Measurements from ENCODE around the gene MAP2. TPM values are rescaled to one million over a fixed set of nuclear protein-coding genes. Genes with fewer than 3 reads are reported as not detected.

The MAP2 gene
- total RNA-seq, 3 donors from 2014 or later = 8.2 to 18.6 (median 11.5) TPM

DNA sequence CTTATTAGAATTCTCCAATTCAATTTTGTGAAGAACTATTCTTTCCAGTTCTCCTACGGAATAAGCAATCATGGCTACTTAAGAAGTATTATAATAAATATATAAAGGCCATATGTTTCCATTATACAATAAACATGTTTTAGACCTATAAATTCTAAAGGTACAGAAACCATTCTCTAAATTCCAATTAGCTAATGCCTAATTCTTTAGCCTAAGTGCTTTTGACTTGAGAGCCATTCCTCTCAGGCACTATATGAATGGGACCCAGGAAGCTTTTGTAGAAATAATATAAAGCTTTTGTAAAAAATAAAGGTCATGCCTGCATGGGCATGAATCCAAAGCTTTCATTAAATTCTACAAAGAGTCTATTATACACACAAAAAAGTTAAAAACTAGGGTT lies 186.8 kb downstream of the MAP2 start:
- no peak for DNase-seq (ENCODE audit: low spot score in 2 of 2)
- intact Hi-C loops (cut with DNase I; ENCODE audit: low total_unique reads) = loop anchor here (5.0 kb wide), 1 partner anchor 372 kb away; no protein-coding TSS in a partner anchor
- TF ChIP-seq POLR2A (IDR thresholded peaks at IDR 0.05) (no peak), POLR2AphosphoS5 (IDR thresholded peaks at IDR 0.05) (no peak)
- TF ChIP-seq, protein P1, sequence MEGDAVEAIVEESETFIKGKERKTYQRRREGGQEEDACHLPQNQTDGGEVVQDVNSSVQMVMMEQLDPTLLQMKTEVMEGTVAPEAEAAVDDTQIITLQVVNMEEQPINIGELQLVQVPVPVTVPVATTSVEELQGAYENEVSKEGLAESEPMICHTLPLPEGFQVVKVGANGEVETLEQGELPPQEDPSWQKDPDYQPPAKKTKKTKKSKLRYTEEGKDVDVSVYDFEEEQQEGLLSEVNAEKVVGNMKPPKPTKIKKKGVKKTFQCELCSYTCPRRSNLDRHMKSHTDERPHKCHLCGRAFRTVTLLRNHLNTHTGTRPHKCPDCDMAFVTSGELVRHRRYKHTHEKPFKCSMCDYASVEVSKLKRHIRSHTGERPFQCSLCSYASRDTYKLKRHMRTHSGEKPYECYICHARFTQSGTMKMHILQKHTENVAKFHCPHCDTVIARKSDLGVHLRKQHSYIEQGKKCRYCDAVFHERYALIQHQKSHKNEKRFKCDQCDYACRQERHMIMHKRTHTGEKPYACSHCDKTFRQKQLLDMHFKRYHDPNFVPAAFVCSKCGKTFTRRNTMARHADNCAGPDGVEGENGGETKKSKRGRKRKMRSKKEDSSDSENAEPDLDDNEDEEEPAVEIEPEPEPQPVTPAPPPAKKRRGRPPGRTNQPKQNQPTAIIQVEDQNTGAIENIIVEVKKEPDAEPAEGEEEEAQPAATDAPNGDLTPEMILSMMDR (IDR thresholded peaks at IDR 0.05) = no peak

DNA sequence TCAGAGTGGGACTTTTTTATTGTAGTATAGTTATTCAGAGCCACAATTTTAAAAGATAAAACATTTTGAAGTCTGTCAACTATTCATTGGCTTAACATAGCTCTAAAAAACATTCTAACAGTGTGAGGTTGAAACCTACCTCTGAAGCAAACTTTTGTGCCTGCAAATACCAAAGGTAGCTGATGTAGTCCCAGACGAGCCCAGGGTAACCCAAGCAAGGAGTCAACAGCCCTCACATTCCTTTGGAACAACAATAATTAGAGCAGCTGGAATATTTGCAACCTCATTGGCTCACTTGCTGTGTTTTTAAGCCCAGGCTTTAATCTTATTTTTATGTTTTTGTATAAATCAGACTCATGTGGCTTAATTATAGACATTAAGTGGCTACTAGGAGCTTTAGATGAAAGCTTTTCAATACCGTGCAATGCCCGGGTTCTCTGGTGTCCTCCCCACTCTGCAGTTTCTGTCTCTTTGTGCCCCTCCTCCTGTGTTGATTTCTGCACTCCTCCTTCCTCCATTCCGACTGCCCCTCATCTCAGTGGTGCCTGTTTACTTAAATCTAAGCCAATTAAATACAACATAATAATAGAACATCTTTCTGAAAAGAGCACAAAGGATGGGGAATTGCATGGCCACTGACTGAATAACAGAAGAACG lies 189.9 kb downstream of the MAP2 start:
- no peaks in the 10 kb centered on the region for H3K36me3 ChIP-seq
- no peaks in the 10 kb centered on the region for H3K9me3 ChIP-seq
- H3K4me1 ChIP-seq = no peaks in the 10 kb centered on the region
- H3K27me3 ChIP-seq = no peaks in the 10 kb centered on the region
- H3K4me3 ChIP-seq = no peak overlapping the region
- DNase-seq (ENCODE audit: low spot score in 2 of 2) = no peak
- TF ChIP-seq POLR2A (IDR thresholded peaks at IDR 0.05) (no peak), POLR2AphosphoS5 (IDR thresholded peaks at IDR 0.05) (no peak)
- TF ChIP-seq, protein P1 (IDR thresholded peaks at IDR 0.05) = no peak
- H3K27ac ChIP-seq = no peak overlapping the region
- intact Hi-C loops (cut with DNase I; ENCODE audit: low total_unique reads) = loop anchor here (5.0 kb wide), 1 partner anchor 369 kb away; no protein-coding TSS in a partner anchor

More for the DNA sequence above, 186.8 kb downstream of the MAP2 start:
- no peak overlapping the region for H3K27ac ChIP-seq
- no peaks in the 10 kb centered on the region for H3K27me3 ChIP-seq
- H3K4me3 ChIP-seq = no peak overlapping the region
- H3K9me3 ChIP-seq = no peaks in the 10 kb centered on the region
- H3K4me1 ChIP-seq = no peaks in the 10 kb centered on the region
- no peaks in the 10 kb centered on the region for H3K36me3 ChIP-seq

DNA sequence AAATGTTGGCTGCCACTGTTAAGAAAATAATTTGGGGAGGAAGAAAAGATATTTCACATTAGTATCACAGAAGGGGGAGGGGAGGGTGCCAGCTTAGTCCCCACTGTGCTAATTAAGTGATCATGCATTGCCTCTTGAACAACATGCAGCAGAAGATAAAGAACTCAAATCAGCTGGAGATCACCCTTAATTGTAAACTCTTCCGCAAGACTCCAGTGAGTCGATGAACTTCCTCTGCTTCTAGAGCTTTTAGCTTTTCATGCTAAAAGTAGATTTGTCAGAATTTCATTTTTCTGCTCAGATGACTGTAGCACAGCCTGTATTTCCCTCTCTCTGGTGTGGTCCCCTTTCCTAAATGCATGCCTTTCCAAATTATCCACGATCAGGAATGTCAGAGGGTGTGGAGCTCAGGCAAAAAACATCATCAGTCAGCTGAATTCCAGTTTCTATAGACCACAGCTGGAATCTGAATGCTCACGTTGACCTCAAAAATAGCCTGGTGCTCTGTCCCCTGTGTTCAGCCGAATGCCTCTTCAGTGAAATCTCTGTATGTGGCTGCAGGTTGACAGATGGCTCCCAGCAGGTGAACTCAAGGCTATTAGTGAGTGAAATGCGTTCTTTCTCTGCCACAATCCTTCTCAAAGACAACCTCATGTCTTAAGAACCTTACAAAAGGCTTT lies 191.0 kb downstream of the MAP2 start:
- intact Hi-C loops (cut with DNase I; ENCODE audit: low total_unique reads) = loop anchor here (5.0 kb wide), 1 partner anchor 367 kb away; no protein-coding TSS in a partner anchor
- DNase-seq (ENCODE audit: low spot score in 2 of 2) = no peak
- no peak for TF ChIP-seq POLR2A (IDR thresholded peaks at IDR 0.05)
- TF ChIP-seq, protein P1 (IDR thresholded peaks at IDR 0.05) = no peak
- no peak for TF ChIP-seq POLR2AphosphoS5 (IDR thresholded peaks at IDR 0.05)
- Histone ChIP-seq H3K4me1 (no peaks in the 10 kb centered on the region), H3K4me3 (no peak overlapping the region), H3K36me3 (no peaks in the 10 kb centered on the region), H3K9me3 (no peaks in the 10 kb centered on the region), H3K27me3 (no peaks in the 10 kb centered on the region), H3K27ac (no peak overlapping the region)

DNA sequence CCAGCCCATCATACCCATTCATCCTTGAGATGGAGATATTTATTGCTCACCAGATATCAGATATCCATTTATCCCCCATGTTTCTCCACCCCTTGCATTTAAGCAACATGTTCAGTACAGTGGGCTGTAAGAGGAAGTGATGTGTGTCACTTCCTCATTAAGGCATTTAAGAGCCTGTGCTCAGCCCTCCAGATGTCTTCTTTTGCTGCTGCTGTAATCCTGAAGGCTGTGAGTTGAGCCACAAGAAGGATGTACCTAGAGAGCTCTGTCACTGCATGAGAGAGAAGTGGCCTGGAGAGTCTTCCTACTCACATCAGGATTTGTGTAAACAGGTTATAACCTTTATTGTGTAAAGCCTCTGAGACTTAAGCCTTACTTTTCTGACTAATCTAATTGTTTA lies 195.9 kb downstream of the MAP2 start:
- H3K36me3 ChIP-seq = no peaks in the 10 kb centered on the region
- no peak for TF ChIP-seq POLR2AphosphoS5 (IDR thresholded peaks at IDR 0.05)
- TF ChIP-seq, protein P1 (IDR thresholded peaks at IDR 0.05) = no peak
- TF ChIP-seq POLR2A (IDR thresholded peaks at IDR 0.05) = no peak
- intact Hi-C loops (cut with DNase I; ENCODE audit: low total_unique reads) = no loop called here
- no peaks in the 10 kb centered on the region for H3K9me3 ChIP-seq
- H3K4me1 ChIP-seq = no peaks in the 10 kb centered on the region
- H3K27ac ChIP-seq = no peak overlapping the region
- H3K4me3 ChIP-seq = no peak overlapping the region
- H3K27me3 ChIP-seq = no peaks in the 10 kb centered on the region
- no peak for DNase-seq (ENCODE audit: low spot score in 2 of 2)
